DMS53 treated with DMSO at 0.1 percent for 48 hours (cell line): Measurements from ENCODE around the gene SND1.

Source experiments
- DNase-seq: peaks from one replicate; lab custom pipeline; 2025; ENCODE audit not compliant: unreplicated experiment; lab: John Stamatoyannopoulos, UW

SND1 gene

GRCh38 chr7:127798769-127799372 is 146.9 kb downstream of the SND1 start:
- DNase-seq: no peak

- no peak for DNase-seq
These were observed 147.7 kb downstream of the SND1 start for GRCh38 chr7:127799535-127800305.

- no peak for DNase-seq
These were observed 150.9 kb downstream of the SND1 start for GRCh38 chr7:127802845-127803244.

- DNase-seq: no peak
These were observed 151.6 kb downstream of the SND1 start for GRCh38 chr7:127803626-127804025.

- no peak for DNase-seq
These were observed 155.3 kb downstream of the SND1 start for GRCh38 chr7:127807340-127807739.

- no peak for DNase-seq
These were observed 155.8 kb downstream of the SND1 start for GRCh38 chr7:127807829-127808228.

GRCh38 chr7:127809261-127809702 is 157.3 kb downstream of the SND1 start:
- no peak for DNase-seq

- DNase-seq: no peak
These were observed 158.1 kb downstream of the SND1 start for GRCh38 chr7:127810113-127810512.

- DNase-seq: no peak
These were observed 159.0 kb downstream of the SND1 start for GRCh38 chr7:127810696-127811660.

GRCh38 chr7:127812540-127812939 is 160.5 kb downstream of the SND1 start:
- DNase-seq: no peak

- DNase-seq: no peak
These were observed 162.1 kb downstream of the SND1 start for GRCh38 chr7:127813991-127814541.

GRCh38 chr7:127815631-127816145 is 163.7 kb downstream of the SND1 start:
- no peak for DNase-seq

- peak; percentile 21 for DNase-seq
These were observed 164.6 kb downstream of the SND1 start for GRCh38 chr7:127816354-127817190.

GRCh38 chr7:127817466-127817865 is 165.5 kb downstream of the SND1 start:
- DNase-seq: no peak

GRCh38 chr7:127818306-127818705 is 166.3 kb downstream of the SND1 start:
- no peak for DNase-seq

GRCh38 chr7:127819975-127820731 is 168.2 kb downstream of the SND1 start:
- DNase-seq: peak; percentile 21

- no peak for DNase-seq
These were observed 168.7 kb downstream of the SND1 start for GRCh38 chr7:127820732-127821085.

- no peak for DNase-seq
These were observed 169.2 kb downstream of the SND1 start for GRCh38 chr7:127821146-127821545.

GRCh38 chr7:127822822-127823508 is 171.0 kb downstream of the SND1 start:
- DNase-seq: peak; percentile 68
